Pancreas (tissue), 10 donors: ENCODE measurements around the gene RNF150. TPM values are rescaled to one million over a fixed set of nuclear protein-coding genes. Genes with fewer than 3 reads are reported as not detected.

Source experiments
- ATAC-seq, 4 donors: fragments of 200-7000 bp; cut with Tn5 transposase; one replicate each; pipeline versions ENCODE4 v1.8.0 to v1.9.1; 2020; ENCODE audit warnings: mild to moderate bottlenecking in 4 of 4, moderate library complexity in 4 of 4
- DNase-seq, 6 donors: peaks; one replicate each; pipeline ENCODE4 v3.0.0-alpha.2; 2020
- FAIRE-seq: peaks from 2 replicates; lab custom pipeline; 2012; peaks lifted over from hg19 to GRCh38; lab: Jason Lieb, UNC
- H3K27ac ChIP-seq, 4 donors: fragments of 200-600 bp; sonication (generic); 1 replicate in 3 of 4; 2 replicates in 1 of 4; pipeline versions ENCODE4 v1.5.0 to v1.8.0; 2020
- H3K27me3 ChIP-seq, 4 donors: fragments of 200-600 bp; one replicate each; pipeline ENCODE4 v1.8.0; 2021
- H3K36me3 ChIP-seq, 3 donors: fragments of 200-600 bp; sonication (generic) in 1 of 3; one replicate each; pipeline versions ENCODE4 v1.5.0 to v1.8.0; 2020 to 2021
- H3K4me1 ChIP-seq, 3 donors: fragments of 200-600 bp; one replicate each; pipeline ENCODE4 v1.8.0; 2021
- H3K4me3 ChIP-seq, 4 donors: fragments of 200-600 bp; sonication (generic) in 2 of 4; one replicate each; pipeline versions ENCODE4 v1.5.0 to v1.8.0; 2020 to 2021
- H3K9me3 ChIP-seq, 4 donors: fragments of 200-600 bp; one replicate each; pipeline ENCODE4 v1.8.0; 2021
- CTCF ChIP-seq, 4 donors: fragments of 200-600 bp; sonication (generic) in 3 of 4; IDR thresholded peaks; one replicate each; pipeline versions ENCODE4 v1.5.0 to v1.8.0; 2021; ENCODE audit warnings: antibody characterized with exemption in 4 of 4
- WGBS, 2 donors: extraction: QIAGEN DNeasy Blood & Tissue Kit; methylation state at CpG; one replicate each; pipeline ENCODE4 v1.1.7; 2013; 5-methylcytosine and 5-hydroxymethylcytosine counted together
- intact Hi-C, 3 donors: fragments of 100-400 bp; cut with DNase I; formaldehyde crosslinking; loops; one replicate each; pipeline versions ENCODE4 v1.11.1 to v1.14.2; 2022
- polyA plus RNA-seq, 2 donors: library from polyadenylated mRNA; stranded (reverse); fragments of 200-250 nt; gene quantifications; one replicate each; pipeline ENCODE4 v1.2.3, GENCODE V29; 2013
- total RNA-seq, 6 donors: library from RNA; stranded (reverse); fragmentation: NEBNext Ultra II Directional in 4 of 6; extraction: Animal tissue kit (Norgen Biotek cat#: 25700) in 4 of 6; gene quantifications; one replicate each; pipeline versions ENCODE4 v1.2.1 to v1.2.4, GENCODE V29; 2021 to 2023
- donor health status: healthy with polysubstance abuse.
- donor health status: DM: no; HTN: no; CAD: no; lungs with moderate emphysema.
- donor health status: DM: no; HTN: no; CAD: no.
- donor health status: control.
- donor health status: control.
- donor health status: Bipolar disorder and iron deficiency.
- donor health status: DM: yes; HTN: yes; CAD: no.
- donor health status: DM: no; HTN: no; CAD: no.
- donor health status: DM: no; HTN: no; CAD: no.
- donor health status: DM: yes; HTN: yes; CAD: no.

RNF150 gene
- 1 to 10 TPM; 1.6 to 4.1 (median 2.5) TPM for total RNA-seq
- polyA plus RNA-seq = 1 to 10 TPM in 1 of 2 donors, under 1 TPM in 1; 0.53 to 3.0 TPM

- H3K36me3 ChIP-seq = no peaks in the 10 kb centered on the region
- H3K4me3 ChIP-seq = peak within 1 kb of the TSS; percentile 74 to 94 (median 77)
- ATAC-seq (peak; percentile 84 to 93 (median 90)), FAIRE-seq (no peak), DNase-seq (peak; percentile 54 to 84 (median 72))
- peak within 1 kb of the TSS in 2 of 4 donors; percentile 17 to 37 for H3K27ac ChIP-seq
- no peaks in the 10 kb centered on the region for H3K9me3 ChIP-seq
- H3K4me1 ChIP-seq = no peaks in the 10 kb centered on the region
- WGBS, 2 donors = 1 to 2% methylated on average over 43 to 50 of the region's 50 CpGs
- H3K27me3 ChIP-seq = peaks cover 0 to 4% (median 0%) of the 10 kb centered on the region in 4 donors
- TF ChIP-seq CTCF (IDR thresholded peaks at IDR 0.05) = peak; percentile 15 to 52 (median 29)
- intact Hi-C loops = loop anchor here in 1 of 3 donors (5.0 kb wide), 1 partner anchor 271 kb away; no protein-coding TSS in a partner anchor
Observed at GRCh38 chr4:141133146-141133998, at the start of gene RNF150. Gene RNF150, minus strand, starts transcription at chr4:141133469.

- no peak overlapping the region for H3K4me3 ChIP-seq
- FAIRE-seq (no peak), DNase-seq (no peak), ATAC-seq (no peak)
- intact Hi-C loops = no loop called here
- H3K9me3 ChIP-seq = no peaks in the 10 kb centered on the region
- no peak for TF ChIP-seq CTCF (IDR thresholded peaks at IDR 0.05)
- WGBS, 2 donors = 65 to 71% methylated on average over 2 of the region's 2 CpGs
- no peaks in the 10 kb centered on the region for H3K36me3 ChIP-seq
- peaks cover 0 to 4% (median 0%) of the 10 kb centered on the region in 4 donors for H3K27me3 ChIP-seq
- H3K4me1 ChIP-seq = no peaks in the 10 kb centered on the region
- no peak overlapping the region for H3K27ac ChIP-seq
Observed at GRCh38 chr4:141180991-141181761, 47.9 kb upstream of the RNF150 start.

GRCh38 chr4:141179474-141180373, 46.5 kb upstream of the RNF150 start:
- intact Hi-C loops = no loop called here
- 30 to 35% methylated on average over 8 of the region's 8 CpGs for WGBS, 2 donors
- no peak for DNase-seq
- no peaks in the 10 kb centered on the region for H3K36me3 ChIP-seq
- peaks cover 0 to 4% (median 0%) of the 10 kb centered on the region in 4 donors for H3K27me3 ChIP-seq
- ATAC-seq = no peak
- H3K9me3 ChIP-seq = no peaks in the 10 kb centered on the region
- no peak for FAIRE-seq
- H3K4me1 ChIP-seq = no peaks in the 10 kb centered on the region
- no peak overlapping the region for H3K4me3 ChIP-seq
- H3K27ac ChIP-seq = no peak overlapping the region
- TF ChIP-seq CTCF (IDR thresholded peaks at IDR 0.05) = no peak

GRCh38 chr4:141177171-141177570, 43.9 kb upstream of the RNF150 start:
- ATAC-seq (no peak), DNase-seq (no peak), FAIRE-seq (no peak)
- no peaks in the 10 kb centered on the region for H3K36me3 ChIP-seq
- H3K9me3 ChIP-seq = no peaks in the 10 kb centered on the region
- WGBS, 2 donors = 3 to 22% methylated on average over 1 of the region's 1 CpG
- H3K4me3 ChIP-seq = no peak overlapping the region
- no peaks in the 10 kb centered on the region for H3K4me1 ChIP-seq
- no peak for TF ChIP-seq CTCF (IDR thresholded peaks at IDR 0.05)
- H3K27me3 ChIP-seq = peaks cover 0 to 4% (median 0%) of the 10 kb centered on the region in 4 donors
- H3K27ac ChIP-seq = no peak overlapping the region
- intact Hi-C loops = no loop called here
